ENCODE measurements around the gene ARSB. TPM values are rescaled to one million over a fixed set of nuclear protein-coding genes. Genes with fewer than 3 reads are reported as not detected.

The ARSB gene
- total RNA-seq, 1 experiment from 2014 or later, result 11.4 TPM

- H3K27ac Mint-ChIP-seq, result no peak overlapping the region
- no peak for DNase-seq
- Histone ChIP-seq H2BK12ac (ENCODE audit: insufficient read length, low read depth, low read length) (no peak overlapping the region), H3K23ac (ENCODE audit: insufficient read length, low read depth, low read length) (no peak overlapping the region), H4K91ac (ENCODE audit: insufficient read length, low read depth, low read length) (no peak overlapping the region), H4K20me1 (ENCODE audit: control insufficient read depth, insufficient read depth, insufficient read length) (no peaks in the 10 kb centered on the region), H3K27me3 (ENCODE audit: insufficient read depth, low read length) (no peaks in the 10 kb centered on the region), H3K4ac (ENCODE audit: low read depth, low read length) (no peak overlapping the region), H3K4me1 (ENCODE audit: insufficient read depth, low read length) (no peaks in the 10 kb centered on the region), H3T11ph (ENCODE audit: low read length) (no peak overlapping the region), H2BK120ac (ENCODE audit: low read depth, low read length, poor library complexity, severe bottlenecking) (no peak overlapping the region), H2BK15ac (ENCODE audit: low read depth, low read length) (no peak overlapping the region), H3K27ac (ENCODE audit: insufficient read length, low read depth, low read length) (no peak overlapping the region), H3K14ac (ENCODE audit: insufficient read depth, low read length) (no peak overlapping the region), H3K18ac (ENCODE audit: insufficient read length, low read depth, low read length) (no peak overlapping the region), H3K9me3 (ENCODE audit: control insufficient read depth, low read depth, low read length) (no peaks in the 10 kb centered on the region), H3K9ac (ENCODE audit: extremely low read depth, insufficient read length, low read length) (no peak overlapping the region), H2BK5ac (ENCODE audit: insufficient read length, low read length) (no peak overlapping the region), H2AFZ (ENCODE audit: low read length) (no peak overlapping the region), H3K79me2 (ENCODE audit: insufficient read depth, low read length) (no peaks in the 10 kb centered on the region), H4K5ac (ENCODE audit: insufficient read length, low read depth, low read length) (no peak overlapping the region), H4K8ac (replicated peaks; ENCODE audit: insufficient read length, low read depth, low read length) (no peak overlapping the region), H2AK5ac (ENCODE audit: insufficient read length, low read length) (no peak overlapping the region), H3K56ac (ENCODE audit: insufficient read length, low read depth, low read length) (no peak overlapping the region), H3K79me1 (ENCODE audit: insufficient read depth, low read depth, low read length, poor library complexity, severe bottlenecking) (no peaks in the 10 kb centered on the region), H3K23me2 (ENCODE audit: insufficient read length, low read depth, low read length, poor library complexity, severe bottlenecking) (no peaks in the 10 kb centered on the region), H2BK20ac (ENCODE audit: low read depth, low read length, poor library complexity, severe bottlenecking) (no peak overlapping the region), H3K4me2 (ENCODE audit: insufficient read depth, insufficient read length, low read length) (no peak overlapping the region)
- H3K27me3 Mint-ChIP-seq (ENCODE audit: low read depth), result no peaks in the 10 kb centered on the region
- H3K4me3 Mint-ChIP-seq, result no peak overlapping the region
- peaks cover 4 to 9% (median 8%) of the 10 kb centered on the region in 3 experiments; a peak in 6 of 7 replicates for H3K36me3 Mint-ChIP-seq (ENCODE audit: insufficient read depth in 1 of 3, low read depth in 3 of 3)
- TF ChIP-seq, protein P1, sequence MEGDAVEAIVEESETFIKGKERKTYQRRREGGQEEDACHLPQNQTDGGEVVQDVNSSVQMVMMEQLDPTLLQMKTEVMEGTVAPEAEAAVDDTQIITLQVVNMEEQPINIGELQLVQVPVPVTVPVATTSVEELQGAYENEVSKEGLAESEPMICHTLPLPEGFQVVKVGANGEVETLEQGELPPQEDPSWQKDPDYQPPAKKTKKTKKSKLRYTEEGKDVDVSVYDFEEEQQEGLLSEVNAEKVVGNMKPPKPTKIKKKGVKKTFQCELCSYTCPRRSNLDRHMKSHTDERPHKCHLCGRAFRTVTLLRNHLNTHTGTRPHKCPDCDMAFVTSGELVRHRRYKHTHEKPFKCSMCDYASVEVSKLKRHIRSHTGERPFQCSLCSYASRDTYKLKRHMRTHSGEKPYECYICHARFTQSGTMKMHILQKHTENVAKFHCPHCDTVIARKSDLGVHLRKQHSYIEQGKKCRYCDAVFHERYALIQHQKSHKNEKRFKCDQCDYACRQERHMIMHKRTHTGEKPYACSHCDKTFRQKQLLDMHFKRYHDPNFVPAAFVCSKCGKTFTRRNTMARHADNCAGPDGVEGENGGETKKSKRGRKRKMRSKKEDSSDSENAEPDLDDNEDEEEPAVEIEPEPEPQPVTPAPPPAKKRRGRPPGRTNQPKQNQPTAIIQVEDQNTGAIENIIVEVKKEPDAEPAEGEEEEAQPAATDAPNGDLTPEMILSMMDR (conservative IDR thresholded peaks at IDR 0.05), result no peak
- H3K4me1 Mint-ChIP-seq, result no peaks in the 10 kb centered on the region
- H3K9me3 Mint-ChIP-seq, result peaks cover 0 to 10% of the 10 kb centered on the region in 2 experiments; a peak in 3 of 5 replicates
- no CpG with 5 or more reads among the region's 2 CpGs for WGBS (ENCODE audit: extremely low coverage, insufficient read length, low lambda C conversion rate)
Measured at GRCh38 chr5:78803941-78804340, 181.2 kb downstream of the ARSB start.

Data from H9 (cell line).